ENCODE results near the gene ZNF385B.

Gene ZNF385B

GRCh38 chr2:179691235-179691634 is 170.2 kb downstream of the ZNF385B start:
- no peak for DNase-seq (ENCODE audit: extremely low read depth, low read depth)
- TF ChIP-seq, protein P1, sequence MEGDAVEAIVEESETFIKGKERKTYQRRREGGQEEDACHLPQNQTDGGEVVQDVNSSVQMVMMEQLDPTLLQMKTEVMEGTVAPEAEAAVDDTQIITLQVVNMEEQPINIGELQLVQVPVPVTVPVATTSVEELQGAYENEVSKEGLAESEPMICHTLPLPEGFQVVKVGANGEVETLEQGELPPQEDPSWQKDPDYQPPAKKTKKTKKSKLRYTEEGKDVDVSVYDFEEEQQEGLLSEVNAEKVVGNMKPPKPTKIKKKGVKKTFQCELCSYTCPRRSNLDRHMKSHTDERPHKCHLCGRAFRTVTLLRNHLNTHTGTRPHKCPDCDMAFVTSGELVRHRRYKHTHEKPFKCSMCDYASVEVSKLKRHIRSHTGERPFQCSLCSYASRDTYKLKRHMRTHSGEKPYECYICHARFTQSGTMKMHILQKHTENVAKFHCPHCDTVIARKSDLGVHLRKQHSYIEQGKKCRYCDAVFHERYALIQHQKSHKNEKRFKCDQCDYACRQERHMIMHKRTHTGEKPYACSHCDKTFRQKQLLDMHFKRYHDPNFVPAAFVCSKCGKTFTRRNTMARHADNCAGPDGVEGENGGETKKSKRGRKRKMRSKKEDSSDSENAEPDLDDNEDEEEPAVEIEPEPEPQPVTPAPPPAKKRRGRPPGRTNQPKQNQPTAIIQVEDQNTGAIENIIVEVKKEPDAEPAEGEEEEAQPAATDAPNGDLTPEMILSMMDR (IDR thresholded peaks at IDR 0.05; ENCODE audit: low read depth, low read length) = no peak

DNA sequence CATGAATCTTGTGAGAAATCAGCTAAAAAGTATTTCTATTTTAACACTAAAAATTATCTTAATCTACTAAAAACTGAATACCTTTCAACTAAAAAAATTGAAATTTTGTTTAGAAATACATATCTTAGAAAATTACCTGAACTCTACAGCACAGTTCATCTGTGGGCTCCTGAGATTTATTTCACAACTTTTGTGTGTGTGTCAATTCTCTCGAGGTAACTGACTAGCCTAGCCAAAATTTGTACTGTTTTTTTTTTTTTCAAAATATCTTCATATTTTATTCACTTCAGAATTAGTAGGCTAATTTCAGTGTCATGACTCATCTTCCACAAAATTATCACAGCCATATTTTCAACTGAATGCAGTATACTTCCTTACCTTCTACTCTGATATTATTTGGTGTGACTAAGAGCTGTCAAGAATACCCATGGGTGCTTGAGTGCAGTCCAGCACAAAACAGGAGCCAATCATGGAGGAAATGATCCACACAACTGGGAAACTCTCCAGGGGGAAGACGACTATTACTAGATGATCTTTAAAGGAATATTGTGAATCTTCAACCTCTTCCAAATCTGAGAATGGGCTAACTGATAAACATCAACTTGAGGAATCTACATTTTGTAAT is 174.6 kb downstream of the ZNF385B start:
- no peak for DNase-seq (ENCODE audit: extremely low read depth, low read depth)
- TF ChIP-seq, protein P1 (IDR thresholded peaks at IDR 0.05; ENCODE audit: low read depth, low read length) = no peak

DNA sequence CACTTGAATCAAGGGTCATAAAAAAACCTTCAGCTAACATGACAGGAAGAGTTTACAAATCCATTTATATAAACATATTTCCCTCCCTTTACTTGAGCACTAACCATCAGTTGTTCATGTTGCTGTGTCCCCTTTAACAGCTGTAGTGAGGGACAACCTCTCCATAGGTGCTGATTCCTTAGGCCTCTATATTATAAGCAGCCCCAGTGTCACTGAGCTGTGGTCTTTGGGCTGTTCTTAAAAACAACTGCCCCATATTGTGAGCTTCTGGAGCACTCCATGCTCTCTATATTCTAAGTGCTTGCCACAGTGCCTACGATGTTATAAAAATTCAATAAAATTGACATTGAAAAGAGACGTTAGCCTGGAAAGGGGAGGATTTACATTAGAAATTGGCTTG is 175.3 kb downstream of the ZNF385B start:
- no peak for DNase-seq (ENCODE audit: extremely low read depth, low read depth)
- TF ChIP-seq, protein P1 (IDR thresholded peaks at IDR 0.05; ENCODE audit: low read depth, low read length) = no peak

DNA sequence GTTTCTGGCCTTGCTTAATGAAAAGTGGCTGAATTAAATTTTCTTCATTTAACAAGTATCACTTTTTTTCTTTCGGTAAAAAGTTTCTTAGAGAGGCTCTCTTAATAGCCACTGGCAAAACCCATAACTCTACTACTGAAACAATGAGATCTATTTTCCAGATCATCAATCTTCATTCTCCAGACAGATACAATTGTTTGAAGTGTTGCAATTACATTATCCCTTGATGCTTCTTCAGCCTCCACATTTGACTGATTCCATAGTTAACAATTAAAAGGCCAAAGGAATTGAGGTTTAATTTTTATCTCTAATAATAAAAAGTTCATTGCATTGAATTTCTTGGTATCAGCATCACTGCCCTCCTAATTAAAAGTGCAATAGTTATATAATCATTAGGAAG is 176.3 kb downstream of the ZNF385B start:
- TF ChIP-seq, protein P1 (IDR thresholded peaks at IDR 0.05; ENCODE audit: low read depth, low read length) = no peak
- DNase-seq (ENCODE audit: extremely low read depth, low read depth) = no peak

GRCh38 chr2:179682756-179683155 is 178.7 kb downstream of the ZNF385B start:
- TF ChIP-seq, protein P1 (IDR thresholded peaks at IDR 0.05; ENCODE audit: low read depth, low read length) = no peak
- no peak for DNase-seq (ENCODE audit: extremely low read depth, low read depth)

DNA sequence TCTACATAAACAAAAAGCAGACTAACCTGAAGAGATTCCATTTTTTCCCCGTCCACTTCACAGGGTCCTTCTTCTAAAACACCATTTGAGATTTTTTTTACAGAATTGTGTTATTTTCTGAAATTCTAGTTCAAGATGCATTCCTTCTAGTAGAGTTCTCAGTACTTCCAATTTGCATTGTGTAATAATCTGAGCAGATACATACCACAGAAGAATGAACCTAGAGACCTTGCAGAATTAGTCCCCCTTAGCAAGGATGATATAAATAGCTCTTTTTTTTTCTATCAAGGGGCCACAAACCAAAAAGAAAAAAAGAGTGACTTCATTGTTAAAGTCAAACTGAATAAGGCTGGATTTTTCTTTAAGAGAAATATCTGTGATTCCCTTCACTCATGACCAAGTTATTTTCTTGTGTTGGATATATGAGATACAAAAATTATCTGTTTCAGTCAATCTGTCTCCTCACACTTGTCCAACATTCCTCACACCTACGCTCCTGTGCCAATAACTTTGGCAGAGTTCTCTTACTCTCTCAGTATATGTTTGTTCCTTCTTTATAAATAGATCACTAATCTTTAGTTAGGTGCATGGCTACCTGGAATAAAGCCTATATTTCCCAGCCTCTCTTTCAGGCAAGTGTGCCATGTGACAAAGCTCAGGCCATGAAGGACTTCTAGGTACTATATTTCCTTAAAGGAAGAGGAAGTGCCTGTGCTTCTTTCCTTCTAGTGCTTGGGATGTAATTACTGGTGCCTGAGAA is 183.5 kb downstream of the ZNF385B start:
- no peak for DNase-seq (ENCODE audit: extremely low read depth, low read depth)

More for the DNA sequence above, 183.5 kb downstream of the ZNF385B start:
- TF ChIP-seq, protein P1 (IDR thresholded peaks at IDR 0.05; ENCODE audit: low read depth, low read length) = no peak
